RWPE1 (cell line): ENCODE data around the gene EDDM13.

Source experiments
- CTCF ChIA-PET: fragments of 350-600 bp; sonication (Branson Sonifier 250); formaldehyde crosslinking; extraction: SDS; loops from one replicate; lab custom pipeline; 2021; lab: Yijun Ruan, JAX
- POLR2A ChIA-PET: fragments of 400-600 bp; formaldehyde crosslinking; extraction: SDS; loops from one replicate; lab custom pipeline; 2020; ENCODE audit warnings: antibody characterized with exemption; ENCODE audit not compliant: low non-redundant PET; lab: Yijun Ruan, JAX
- DNase-seq: peaks from one replicate; pipeline ENCODE4 v3.0.0; 2012; ENCODE audit warnings: low spot score
- H3K27ac ChIP-seq: fragments of 450-650 bp; 2 replicates; pipeline ENCODE4 v1.5.1; 2017
- TF ChIP-seq, protein P1 (sequence below): fragments of 450-650 bp; conservative IDR thresholded peaks from 2 replicates; pipeline ENCODE4 v1.5.1; 2017; ENCODE audit warnings: low read depth, mild to moderate bottlenecking

Gene EDDM13

DNA sequence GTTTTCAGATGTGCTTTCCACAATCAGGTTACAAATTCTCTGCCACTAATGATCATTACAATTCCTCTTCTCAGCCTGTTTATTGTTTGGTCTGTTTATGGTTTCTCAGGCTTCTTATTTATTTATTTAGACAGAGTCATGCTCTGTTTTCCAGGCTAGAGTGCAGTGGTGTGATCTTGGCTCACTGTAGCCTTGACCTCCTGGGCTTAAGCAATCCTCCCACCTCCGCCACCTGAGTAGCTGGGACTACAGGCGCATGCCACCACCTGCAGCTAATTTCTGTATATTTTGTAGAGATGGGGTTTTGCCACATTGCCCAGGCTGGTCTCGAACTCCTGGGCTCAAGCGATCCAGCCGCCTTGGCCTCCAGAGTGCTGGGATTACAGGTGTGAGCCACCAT lies 44.2 kb downstream of the EDDM13 start:
- no peak overlapping the region for H3K27ac ChIP-seq
- DNase-seq, result no peak
- TF ChIP-seq, protein P1, sequence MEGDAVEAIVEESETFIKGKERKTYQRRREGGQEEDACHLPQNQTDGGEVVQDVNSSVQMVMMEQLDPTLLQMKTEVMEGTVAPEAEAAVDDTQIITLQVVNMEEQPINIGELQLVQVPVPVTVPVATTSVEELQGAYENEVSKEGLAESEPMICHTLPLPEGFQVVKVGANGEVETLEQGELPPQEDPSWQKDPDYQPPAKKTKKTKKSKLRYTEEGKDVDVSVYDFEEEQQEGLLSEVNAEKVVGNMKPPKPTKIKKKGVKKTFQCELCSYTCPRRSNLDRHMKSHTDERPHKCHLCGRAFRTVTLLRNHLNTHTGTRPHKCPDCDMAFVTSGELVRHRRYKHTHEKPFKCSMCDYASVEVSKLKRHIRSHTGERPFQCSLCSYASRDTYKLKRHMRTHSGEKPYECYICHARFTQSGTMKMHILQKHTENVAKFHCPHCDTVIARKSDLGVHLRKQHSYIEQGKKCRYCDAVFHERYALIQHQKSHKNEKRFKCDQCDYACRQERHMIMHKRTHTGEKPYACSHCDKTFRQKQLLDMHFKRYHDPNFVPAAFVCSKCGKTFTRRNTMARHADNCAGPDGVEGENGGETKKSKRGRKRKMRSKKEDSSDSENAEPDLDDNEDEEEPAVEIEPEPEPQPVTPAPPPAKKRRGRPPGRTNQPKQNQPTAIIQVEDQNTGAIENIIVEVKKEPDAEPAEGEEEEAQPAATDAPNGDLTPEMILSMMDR, result no peak
- POLR2A ChIA-PET, result no interaction called here
- CTCF ChIA-PET, result interaction anchor here (0.6 kb wide), 1 partner anchor 14 kb away, joined by 8 read pairs; no protein-coding TSS in a partner anchor

DNA sequence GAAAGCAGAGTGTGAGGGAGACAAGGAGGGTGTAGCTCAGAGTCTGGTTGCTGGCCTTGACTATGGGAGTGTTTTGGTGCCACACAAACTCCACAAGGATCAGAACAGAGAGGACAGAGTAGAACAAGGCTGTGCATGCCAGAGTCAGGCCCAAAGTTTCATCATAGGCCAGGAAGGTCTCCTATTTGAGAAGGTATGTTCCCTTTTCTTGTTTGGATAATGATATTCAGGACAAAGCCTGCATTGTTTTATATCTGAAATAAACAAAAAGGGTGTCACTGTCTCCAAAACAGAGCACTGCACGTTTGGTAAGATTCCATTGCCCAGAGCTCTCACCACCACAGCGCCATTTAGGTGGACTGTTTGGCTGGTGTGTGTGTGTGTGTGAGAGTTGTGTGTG lies 45.2 kb downstream of the EDDM13 start:
- no peak overlapping the region for H3K27ac ChIP-seq
- DNase-seq, result no peak
- ChIA-PET CTCF (interaction anchor here (0.6 kb wide), 1 partner anchor 14 kb away, joined by 3 read pairs; no protein-coding TSS in a partner anchor), POLR2A (interaction anchor here (0.7 kb wide), 1 partner anchor 45 kb away, joined by 3 read pairs; the partner anchor contains the start of gene EDDM13)
- TF ChIP-seq, protein P1, result no peak

DNA sequence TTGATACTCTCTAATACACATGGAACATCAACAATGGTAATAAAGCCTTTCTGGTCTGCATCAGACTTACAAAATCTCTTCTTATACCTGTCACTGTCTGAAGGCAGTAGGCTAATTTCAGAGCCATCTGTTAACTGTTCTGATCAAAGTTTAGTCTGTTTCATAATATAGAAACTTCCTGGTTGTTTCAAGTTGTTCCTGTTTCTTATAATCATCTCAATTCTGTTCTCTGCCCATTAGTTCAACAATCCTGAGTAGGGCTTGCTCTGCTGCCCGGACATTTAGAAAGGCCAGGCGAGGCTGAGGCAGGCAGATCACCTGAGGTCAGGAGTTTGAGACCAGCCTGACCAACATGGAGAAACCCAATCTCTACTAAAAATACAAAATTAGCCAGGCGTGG lies 47.4 kb downstream of the EDDM13 start:
- no peak overlapping the region for H3K27ac ChIP-seq
- CTCF ChIA-PET, result no interaction called here
- DNase-seq, result no peak
- POLR2A ChIA-PET, result no interaction called here
- TF ChIP-seq, protein P1, result no peak

DNA sequence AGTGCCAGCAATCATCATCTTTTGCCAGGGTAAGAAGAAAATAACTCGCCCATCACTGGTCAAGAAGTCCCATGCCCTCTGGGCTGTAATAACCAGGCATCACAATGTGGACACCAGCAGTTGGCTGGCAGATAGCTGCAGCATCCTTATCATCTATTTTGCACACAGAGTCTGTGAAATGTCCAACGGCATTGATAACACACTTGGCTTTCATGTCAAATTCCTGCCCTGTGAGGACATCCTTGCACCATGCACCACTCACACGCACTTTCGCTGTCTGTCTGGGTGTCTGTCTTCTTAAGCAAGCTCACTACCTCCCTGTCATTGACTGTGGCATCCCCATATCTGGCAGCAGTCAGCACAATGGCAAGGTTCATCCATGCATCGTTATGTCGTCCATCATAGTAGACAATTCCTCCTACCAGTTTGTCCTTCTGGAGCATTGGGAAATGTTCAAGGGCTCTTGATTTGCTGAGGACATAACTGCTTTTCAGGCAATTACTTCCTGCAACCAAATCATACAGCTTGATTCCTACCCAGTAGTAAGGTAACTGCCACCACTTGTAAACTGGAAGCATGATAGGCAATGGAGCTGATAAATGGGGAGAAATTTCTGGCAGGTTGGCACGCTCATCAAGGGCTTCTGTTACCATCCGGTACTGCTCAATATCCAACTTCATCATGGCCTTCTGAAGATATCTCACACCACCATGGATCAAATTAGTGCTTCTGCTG lies 48.9 kb downstream of the EDDM13 start:
- CTCF ChIA-PET, result no interaction called here
- H3K27ac ChIP-seq, result no peak overlapping the region
- no peak for DNase-seq
- TF ChIP-seq, protein P1, result no peak
- POLR2A ChIA-PET, result no interaction called here

DNA sequence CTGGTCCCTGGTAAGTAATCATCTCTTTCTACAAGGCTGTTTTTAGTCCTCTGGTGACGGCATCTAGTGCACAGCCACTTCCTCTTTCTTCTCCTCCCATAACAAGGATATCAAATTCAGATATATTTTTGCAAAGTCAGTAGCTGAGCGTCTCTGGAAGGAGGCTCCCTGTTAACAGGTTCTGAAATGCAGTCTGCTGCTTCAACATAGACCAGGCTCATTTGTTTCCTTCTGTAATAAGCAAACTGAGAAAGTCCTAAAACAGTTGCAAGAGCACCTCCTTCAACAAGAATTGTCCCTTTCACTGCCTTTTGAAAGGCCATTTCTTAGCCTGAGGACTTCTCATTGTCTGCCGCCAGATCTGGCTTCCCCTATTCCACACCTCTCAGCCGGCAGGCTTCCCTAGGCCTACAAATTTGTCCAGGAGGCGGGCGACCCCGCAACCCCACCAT lies 49.5 kb downstream of the EDDM13 start:
- CTCF ChIA-PET, result no interaction called here
- POLR2A ChIA-PET, result no interaction called here
- DNase-seq, result no peak
- H3K27ac ChIP-seq, result no peak overlapping the region
- TF ChIP-seq, protein P1, result no peak

DNA sequence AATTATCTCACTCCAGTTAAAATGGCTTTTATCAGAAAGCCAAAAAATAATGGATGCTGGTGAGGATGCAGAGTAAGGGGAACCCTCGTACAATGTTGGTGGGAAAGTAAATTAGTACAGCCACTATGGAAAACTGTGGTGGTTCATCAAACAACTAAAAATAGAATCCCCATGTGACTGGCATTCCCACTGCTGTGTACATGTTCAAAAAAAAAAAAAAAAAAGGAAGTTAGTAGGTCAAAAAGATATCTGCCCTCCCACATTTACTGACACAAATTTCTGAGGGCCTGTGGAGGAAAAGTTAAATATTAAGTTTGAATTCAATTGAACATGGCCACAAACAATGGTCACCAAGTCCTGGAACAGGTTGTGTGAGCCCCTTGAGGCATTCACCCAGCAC lies 51.9 kb downstream of the EDDM13 start:
- ChIA-PET POLR2A (no interaction called here), CTCF (no interaction called here)
- TF ChIP-seq, protein P1, result no peak
- H3K27ac ChIP-seq, result no peak overlapping the region
- no peak for DNase-seq
